Ishikawa (cell line): Measurements from ENCODE around the gene NUDT2.

ENCODE experiments used
- EGR1 ChIP-seq: IDR thresholded peaks from 2 replicates; pipeline ENCODE4 v1.6.1; 2012
- EP300 ChIP-seq: IDR thresholded peaks from 2 replicates; pipeline ENCODE4 v1.6.1; 2012; ENCODE audit warnings: borderline replicate concordance
- FOXM1 ChIP-seq: IDR thresholded peaks from 2 replicates; pipeline ENCODE4 v1.6.1; 2012; ENCODE audit warnings: low read depth, borderline replicate concordance
- NFIC ChIP-seq: IDR thresholded peaks from 2 replicates; pipeline ENCODE4 v1.6.1; 2012
- RAD21 ChIP-seq: IDR thresholded peaks from 2 replicates; pipeline ENCODE4 v1.6.1; 2012; ENCODE audit warnings: low read depth
- TAF1 ChIP-seq: IDR thresholded peaks from 2 replicates; pipeline ENCODE4 v1.6.1; 2012; ENCODE audit warnings: low read depth, mild to moderate bottlenecking
- TEAD4 ChIP-seq: IDR thresholded peaks from 2 replicates; pipeline ENCODE4 v1.6.1; 2012
- TF ChIP-seq, protein P1 (sequence below): IDR thresholded peaks from 2 replicates; pipeline ENCODE4 v1.6.1; 2012; ENCODE audit warnings: low read depth, mild to moderate bottlenecking
- TF ChIP-seq, protein P2 (sequence below): IDR thresholded peaks from 2 replicates; pipeline ENCODE4 v1.6.1; 2012
- TF ChIP-seq, protein P3 (sequence below): IDR thresholded peaks from 2 replicates; pipeline ENCODE4 v1.6.1; 2012

DNA sequence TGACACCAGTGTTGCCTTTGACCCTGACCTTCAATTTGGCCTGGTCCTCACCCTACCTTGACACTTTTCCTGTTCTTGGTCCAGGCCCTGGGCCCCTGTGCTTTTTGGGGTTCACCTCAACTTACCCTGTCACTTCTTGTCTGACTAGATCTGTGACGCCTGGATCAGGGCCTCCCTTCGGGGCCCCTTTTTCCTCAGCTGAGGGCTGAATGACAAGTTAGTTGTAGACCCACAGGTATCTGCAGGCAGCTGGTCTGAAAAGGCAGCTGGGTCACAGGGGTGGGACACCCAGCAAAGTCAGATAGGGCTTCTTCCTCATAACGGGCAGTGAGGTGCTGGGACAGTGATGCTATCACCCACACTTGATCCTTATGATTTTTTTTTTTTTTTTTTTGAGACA, 57.3 kb downstream of the NUDT2 start:
- TF ChIP-seq NFIC = no peak
- TF ChIP-seq, protein P1, sequence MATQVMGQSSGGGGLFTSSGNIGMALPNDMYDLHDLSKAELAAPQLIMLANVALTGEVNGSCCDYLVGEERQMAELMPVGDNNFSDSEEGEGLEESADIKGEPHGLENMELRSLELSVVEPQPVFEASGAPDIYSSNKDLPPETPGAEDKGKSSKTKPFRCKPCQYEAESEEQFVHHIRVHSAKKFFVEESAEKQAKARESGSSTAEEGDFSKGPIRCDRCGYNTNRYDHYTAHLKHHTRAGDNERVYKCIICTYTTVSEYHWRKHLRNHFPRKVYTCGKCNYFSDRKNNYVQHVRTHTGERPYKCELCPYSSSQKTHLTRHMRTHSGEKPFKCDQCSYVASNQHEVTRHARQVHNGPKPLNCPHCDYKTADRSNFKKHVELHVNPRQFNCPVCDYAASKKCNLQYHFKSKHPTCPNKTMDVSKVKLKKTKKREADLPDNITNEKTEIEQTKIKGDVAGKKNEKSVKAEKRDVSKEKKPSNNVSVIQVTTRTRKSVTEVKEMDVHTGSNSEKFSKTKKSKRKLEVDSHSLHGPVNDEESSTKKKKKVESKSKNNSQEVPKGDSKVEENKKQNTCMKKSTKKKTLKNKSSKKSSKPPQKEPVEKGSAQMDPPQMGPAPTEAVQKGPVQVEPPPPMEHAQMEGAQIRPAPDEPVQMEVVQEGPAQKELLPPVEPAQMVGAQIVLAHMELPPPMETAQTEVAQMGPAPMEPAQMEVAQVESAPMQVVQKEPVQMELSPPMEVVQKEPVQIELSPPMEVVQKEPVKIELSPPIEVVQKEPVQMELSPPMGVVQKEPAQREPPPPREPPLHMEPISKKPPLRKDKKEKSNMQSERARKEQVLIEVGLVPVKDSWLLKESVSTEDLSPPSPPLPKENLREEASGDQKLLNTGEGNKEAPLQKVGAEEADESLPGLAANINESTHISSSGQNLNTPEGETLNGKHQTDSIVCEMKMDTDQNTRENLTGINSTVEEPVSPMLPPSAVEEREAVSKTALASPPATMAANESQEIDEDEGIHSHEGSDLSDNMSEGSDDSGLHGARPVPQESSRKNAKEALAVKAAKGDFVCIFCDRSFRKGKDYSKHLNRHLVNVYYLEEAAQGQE = no peak
- no peak for TF ChIP-seq TAF1
- no peak for TF ChIP-seq FOXM1
- no peak for TF ChIP-seq RAD21
- TF ChIP-seq, protein P2, sequence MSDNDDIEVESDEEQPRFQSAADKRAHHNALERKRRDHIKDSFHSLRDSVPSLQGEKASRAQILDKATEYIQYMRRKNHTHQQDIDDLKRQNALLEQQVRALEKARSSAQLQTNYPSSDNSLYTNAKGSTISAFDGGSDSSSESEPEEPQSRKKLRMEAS = no peak
- TF ChIP-seq EGR1 = no peak
- TF ChIP-seq TEAD4 = no peak
- TF ChIP-seq EP300 = no peak
- TF ChIP-seq, protein P3, sequence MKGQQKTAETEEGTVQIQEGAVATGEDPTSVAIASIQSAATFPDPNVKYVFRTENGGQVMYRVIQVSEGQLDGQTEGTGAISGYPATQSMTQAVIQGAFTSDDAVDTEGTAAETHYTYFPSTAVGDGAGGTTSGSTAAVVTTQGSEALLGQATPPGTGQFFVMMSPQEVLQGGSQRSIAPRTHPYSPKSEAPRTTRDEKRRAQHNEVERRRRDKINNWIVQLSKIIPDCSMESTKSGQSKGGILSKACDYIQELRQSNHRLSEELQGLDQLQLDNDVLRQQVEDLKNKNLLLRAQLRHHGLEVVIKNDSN = no peak
